ENCODE measurements around the gene THSD4.

- TF ChIP-seq CTCF (conservative IDR thresholded peaks at IDR 0.05) (no peak), EZH2 (IDR thresholded peaks at IDR 0.05; ENCODE audit: low read depth) (no peak)
These were observed 582.8 kb downstream of the THSD4 start for GRCh38 chr15:71698030-71698429.
